Thymus (tissue), 11 donors: ENCODE results near the gene NEURL3. TPM values are rescaled to one million over a fixed set of nuclear protein-coding genes. Genes with fewer than 3 reads are reported as not detected.

Experiments used
- DNase-seq, 9 donors: peaks; one replicate each; pipeline ENCODE4 v3.0.0-alpha.2; 2013; ENCODE audit warnings: low spot score in 9 of 9, low read depth in 6 of 9, missing footprints in 1 of 9
- H3K27ac ChIP-seq, 2 donors: one replicate each; pipeline ENCODE4 v1.5.1; 2013; ENCODE audit warnings: control low read depth in 1 of 2, low read depth in 1 of 2, low read length in 1 of 2, mild to moderate bottlenecking in 1 of 2, moderate library complexity in 1 of 2
- H3K27me3 ChIP-seq, 2 donors: one replicate each; pipeline ENCODE4 v1.5.1; 2013; ENCODE audit warnings: low read length in 1 of 2; ENCODE audit not compliant: control insufficient read depth in 2 of 2, insufficient read depth in 1 of 2
- H3K36me3 ChIP-seq, 2 donors: one replicate each; pipeline ENCODE4 v1.5.1; 2013; ENCODE audit warnings: low read length in 1 of 2, mild to moderate bottlenecking in 1 of 2, moderate library complexity in 1 of 2; ENCODE audit not compliant: control insufficient read depth in 2 of 2, insufficient read depth in 2 of 2
- H3K4me1 ChIP-seq, 2 donors: one replicate each; pipeline ENCODE4 v1.5.1; 2013; ENCODE audit warnings: low read length in 2 of 2; ENCODE audit not compliant: control insufficient read depth in 2 of 2, insufficient read depth in 2 of 2
- H3K4me3 ChIP-seq, 2 donors: one replicate each; pipeline ENCODE4 v1.5.1; 2013; ENCODE audit warnings: low read length in 2 of 2, control low read depth in 1 of 2, mild to moderate bottlenecking in 1 of 2
- H3K9me3 ChIP-seq, 2 donors: one replicate each; pipeline ENCODE4 v1.5.1; 2013; ENCODE audit warnings: low read length in 1 of 2, mild to moderate bottlenecking in 1 of 2; ENCODE audit not compliant: control insufficient read depth in 2 of 2, insufficient read depth in 1 of 2
- WGBS: extraction: QIAGEN DNeasy Blood & Tissue Kit; methylation state at CpG from one replicate; pipeline ENCODE4 v1.1.7; 2013; 5-methylcytosine and 5-hydroxymethylcytosine counted together
- polyA plus RNA-seq: library from polyadenylated mRNA; stranded (reverse); fragments of 200-250 nt; gene quantifications from one replicate; pipeline ENCODE4 v1.2.3, GENCODE V29; 2013
- total RNA-seq: library from RNA; stranded (reverse); fragments of 120-200 nt; gene quantifications from one replicate; pipeline ENCODE4 v1.2.4, GENCODE V29; 2013
- donor health status: healthy.

The NEURL3 gene
- total and polyA plus RNA-seq, 2 donors: 1.8 to 9.0 TPM

- Histone ChIP-seq H3K27ac (peak overlapping the region in 1 of 2 donors; percentile 46), H3K36me3 (no peaks in the 10 kb centered on the region), H3K9me3 (peaks cover 0 to 4% of the 10 kb centered on the region in 2 donors), H3K27me3 (peaks cover 6 to 49% of the 10 kb centered on the region in 2 donors), H3K4me1 (peaks cover 0 to 36% of the 10 kb centered on the region in 2 donors), H3K4me3 (no peak overlapping the region)
- 93% methylated on average over 8 of the region's 8 CpGs for WGBS
- DNase-seq: no peak
Measured at GRCh38 chr2:96506016-96506906, 1.1 kb upstream of the NEURL3 start.

- WGBS: 94% methylated on average over 12 of the region's 12 CpGs
- H3K4me3 ChIP-seq: no peak overlapping the region
- peaks cover 4 to 53% of the 10 kb centered on the region in 2 donors for H3K27me3 ChIP-seq
- peaks cover 0 to 36% of the 10 kb centered on the region in 2 donors for H3K4me1 ChIP-seq
- H3K36me3 ChIP-seq: no peaks in the 10 kb centered on the region
- peaks cover 0 to 4% of the 10 kb centered on the region in 2 donors for H3K9me3 ChIP-seq
- H3K27ac ChIP-seq: no peak overlapping the region
- DNase-seq: no peak
Measured at GRCh38 chr2:96503637-96504243, 1.4 kb downstream of the NEURL3 start.

GRCh38 chr2:96502891-96503636, 2.1 kb downstream of the NEURL3 start:
- Histone ChIP-seq H3K36me3 (no peaks in the 10 kb centered on the region), H3K9me3 (no peaks in the 10 kb centered on the region), H3K4me3 (no peak overlapping the region), H3K27ac (no peak overlapping the region), H3K4me1 (peaks cover 0 to 32% of the 10 kb centered on the region in 2 donors), H3K27me3 (peaks cover 0 to 50% of the 10 kb centered on the region in 2 donors)
- WGBS: 95% methylated on average over 13 of the region's 13 CpGs
- no peak for DNase-seq

GRCh38 chr2:96501886-96502810, 3.0 kb downstream of the NEURL3 start:
- 95% methylated on average over 16 of the region's 16 CpGs for WGBS
- Histone ChIP-seq H3K9me3 (no peaks in the 10 kb centered on the region), H3K4me3 (no peak overlapping the region), H3K27ac (peak overlapping the region in 1 of 2 donors; percentile 37), H3K27me3 (peaks cover 0 to 50% of the 10 kb centered on the region in 2 donors), H3K4me1 (peaks cover 0 to 28% of the 10 kb centered on the region in 2 donors), H3K36me3 (no peaks in the 10 kb centered on the region)
- DNase-seq: no peak

- no peaks in the 10 kb centered on the region for H3K36me3 ChIP-seq
- 15% methylated on average over 2 of the region's 2 CpGs for WGBS
- no peaks in the 10 kb centered on the region for H3K9me3 ChIP-seq
- peak in 1 of 9 donors; percentile 47 for DNase-seq
- peaks cover 0 to 28% of the 10 kb centered on the region in 2 donors for H3K4me1 ChIP-seq
- no peak overlapping the region for H3K27ac ChIP-seq
- no peak overlapping the region for H3K4me3 ChIP-seq
- H3K27me3 ChIP-seq: peaks cover 0 to 53% of the 10 kb centered on the region in 2 donors
Measured at GRCh38 chr2:96501471-96501874, 3.7 kb downstream of the NEURL3 start.

GRCh38 chr2:96500385-96501066, 4.6 kb downstream of the NEURL3 start:
- DNase-seq: no peak
- Histone ChIP-seq H3K36me3 (no peaks in the 10 kb centered on the region), H3K27ac (no peak overlapping the region), H3K4me3 (no peak overlapping the region), H3K9me3 (peaks cover 0 to 4% of the 10 kb centered on the region in 2 donors), H3K27me3 (peaks cover 0 to 53% of the 10 kb centered on the region in 2 donors), H3K4me1 (peaks cover 0 to 28% of the 10 kb centered on the region in 2 donors)
- WGBS: 75% methylated on average over 64 of the region's 64 CpGs

- no peak for DNase-seq
- no peak overlapping the region for H3K4me3 ChIP-seq
- H3K9me3 ChIP-seq: peaks cover 0 to 4% of the 10 kb centered on the region in 2 donors
- no peak overlapping the region for H3K27ac ChIP-seq
- H3K36me3 ChIP-seq: no peaks in the 10 kb centered on the region
- H3K4me1 ChIP-seq: peaks cover 0 to 24% of the 10 kb centered on the region in 2 donors
- WGBS: 96% methylated on average over 15 of the region's 15 CpGs
- peaks cover 0 to 53% of the 10 kb centered on the region in 2 donors for H3K27me3 ChIP-seq
Measured at GRCh38 chr2:96499061-96499960, 5.8 kb downstream of the NEURL3 start.
